Endothelial cell of umbilical vein (primary cell): ENCODE data around the gene CUL9. TPM values are rescaled to one million over a fixed set of nuclear protein-coding genes. Genes with fewer than 3 reads are reported as not detected.

Experiments used
- BruUV-seq: library from RNA; stranded (reverse); fragments of 400-500 nt; replicated peaks from 2 replicates; lab custom pipeline; 2021; lab: Mats Ljungman, UMichigan
- CTCF ChIA-PET: fragments of 300-600, 350-600 bp; sonication (Branson Sonifier 250); formaldehyde crosslinking; loops from one replicate; lab custom pipeline; 2021; ENCODE audit warnings: antibody characterized with exemption, inconsistent platforms; lab: Charles Lee
- POLR2A ChIA-PET: fragments of 300-600, 350-600 bp; sonication (Branson Sonifier 250); formaldehyde crosslinking; loops from one replicate; lab custom pipeline; 2021; ENCODE audit warnings: antibody characterized with exemption, inconsistent platforms; lab: Charles Lee
- DNase-seq: peaks from one replicate; pipeline ENCODE4 v3.0.0-alpha.2; 2011; ENCODE audit warnings: low read depth, low spot score
- FAIRE-seq: peaks from 2 replicates; lab custom pipeline; 2011; peaks lifted over from hg19 to GRCh38; lab: Jason Lieb, UNC
- H2AFZ ChIP-seq: 2 replicates; pipeline ENCODE4 v1.6.0; 2012; ENCODE audit warnings: low read depth, low read length, control low read depth, inconsistent platforms
- H3K27ac ChIP-seq: 2 replicates; pipeline ENCODE4 v1.5.1; 2011; ENCODE audit warnings: low read depth, mild to moderate bottlenecking, control low read depth, low read length, moderate library complexity; ENCODE audit not compliant: insufficient read depth
- H3K27me3 ChIP-seq, 2 experiments: 2 replicates each; pipeline versions ENCODE4 v1.6.0 to v1.6.1; 2011; ENCODE audit warnings: low read length in 2 of 2, mixed read lengths in 1 of 2; ENCODE audit not compliant: control insufficient read depth in 2 of 2, insufficient read depth in 2 of 2
- H3K36me3 ChIP-seq, 2 experiments: 2 replicates in 1 of 2; 3 replicates in 1 of 2; pipeline ENCODE4 v1.5.1; 2011; ENCODE audit warnings: low read length in 2 of 2, mild to moderate bottlenecking in 1 of 2, moderate library complexity in 1 of 2; ENCODE audit not compliant: control insufficient read depth in 2 of 2, insufficient read depth in 2 of 2; ENCODE audit errors: extremely low read depth in 1 of 2
- H3K4me1 ChIP-seq: 3 replicates; pipeline ENCODE4 v1.5.1; 2011; ENCODE audit warnings: mild to moderate bottlenecking, low read length; ENCODE audit not compliant: control insufficient read depth, insufficient read depth; ENCODE audit errors: extremely low read depth
- H3K4me2 ChIP-seq: 2 replicates; pipeline ENCODE4 v1.6.1; 2011; ENCODE audit warnings: low read length, control low read depth, mixed read lengths; ENCODE audit not compliant: insufficient read depth
- H3K4me3 ChIP-seq, 3 experiments: fragments of 200-600 bp in 1 of 3; sonication (generic), shearing (Covaris generic) in 1 of 3; replicated peaks in 1 of 3; 2 replicates each; pipeline ENCODE4 v1.5.1; 2011 to 2016; ENCODE audit warnings: control low read depth in 3 of 3, low read length in 3 of 3, mild to moderate bottlenecking in 2 of 3, inconsistent platforms in 1 of 3, low read depth in 1 of 3, moderate library complexity in 1 of 3; ENCODE audit not compliant: insufficient read depth in 1 of 3
- H3K79me2 ChIP-seq: 2 replicates; pipeline ENCODE4 v1.6.0; 2012; ENCODE audit warnings: low read length, inconsistent platforms; ENCODE audit not compliant: control insufficient read depth, insufficient read depth
- H3K9ac ChIP-seq: replicated peaks from 2 replicates; pipeline ENCODE3; 2011; ENCODE audit warnings: low read length, control low read depth; ENCODE audit not compliant: insufficient read depth; ENCODE audit errors: extremely low read depth
- H3K9me1 ChIP-seq: replicated peaks from 3 replicates; pipeline ENCODE4 v1.6.0; 2011; ENCODE audit warnings: mild to moderate bottlenecking, low read length; ENCODE audit not compliant: control insufficient read depth, insufficient read depth; ENCODE audit errors: extremely low read depth
- H3K9me3 ChIP-seq: replicated peaks from 2 replicates; pipeline ENCODE4 v1.5.1; 2012; ENCODE audit warnings: low read length, inconsistent platforms; ENCODE audit not compliant: control insufficient read depth, insufficient read depth
- H4K20me1 ChIP-seq: replicated peaks from 2 replicates; pipeline ENCODE3; 2011; ENCODE audit warnings: mild to moderate bottlenecking, low read length; ENCODE audit not compliant: control insufficient read depth, insufficient read depth; ENCODE audit errors: extremely low read depth
- EZH2 ChIP-seq: IDR thresholded peaks from 2 replicates; pipeline ENCODE4 v1.6.1; 2012; ENCODE audit warnings: borderline replicate concordance, low read depth, mild to moderate bottlenecking, moderate library complexity, low read length, inconsistent platforms; ENCODE audit not compliant: severe bottlenecking
- FOS ChIP-seq: IDR thresholded peaks from 2 replicates; pipeline ENCODE4 v1.6.1; 2011; ENCODE audit warnings: mild to moderate bottlenecking, low read length, moderate library complexity, borderline replicate concordance; ENCODE audit not compliant: insufficient read depth
- GATA2 ChIP-seq: IDR thresholded peaks from 2 replicates; pipeline ENCODE4 v1.7.0; 2011; ENCODE audit warnings: low read depth, mild to moderate bottlenecking, moderate library complexity, mixed read lengths, low read length; ENCODE audit not compliant: insufficient read length, insufficient read depth
- JUN ChIP-seq: IDR thresholded peaks from 2 replicates; pipeline ENCODE4 v1.6.1; 2011; ENCODE audit warnings: borderline replicate concordance, low read depth; ENCODE audit not compliant: insufficient read length, insufficient read depth
- MYC ChIP-seq: IDR thresholded peaks from one replicate; pipeline ENCODE4 v1.6.1; 2011; ENCODE audit warnings: mild to moderate bottlenecking, low read depth, low read length
- POLR2A ChIP-seq: IDR thresholded peaks from 2 replicates; pipeline ENCODE4 v1.6.1; 2012; ENCODE audit warnings: low read depth, mild to moderate bottlenecking, control low read depth, low read length
- POLR2AphosphoS5 ChIP-seq: IDR thresholded peaks from 2 replicates; pipeline ENCODE4 v1.6.1; 2012; ENCODE audit warnings: low read depth, mild to moderate bottlenecking, control low read depth, low read length, moderate library complexity; ENCODE audit not compliant: insufficient read depth
- dilution Hi-C: fragments of 300-500 bp; cut with MboI; formaldehyde crosslinking; loops from one replicate; pipeline ENCODE4 v1.15.0; 2019; ENCODE audit warnings: low sequenced_read_pairs; ENCODE audit not compliant: extremely low pct_ligation_motif_present
- intact Hi-C: fragments of 100-400 bp; cut with micrococcal nuclease; formaldehyde crosslinking; loops from one replicate; pipeline ENCODE4 v1.10.0; 2022
- polyA plus RNA-seq, 4 experiments: library from polyadenylated mRNA; depleted of rRNA in 3 of 4; stranded (reverse) in 3 of 4; unstranded in 1 of 4; fragments of >200 nt; gene quantifications; 2 replicates each; pipeline versions ENCODE4 v1.2.1 to v1.2.3, GENCODE V29; 2011 to 2012; ENCODE audit warnings: missing spikeins in 1 of 4
- total RNA-seq: library from RNA; stranded (reverse); gene quantifications from 2 replicates; pipeline ENCODE4 v1.2.3, GENCODE V29; 2021
- TF ChIP-seq, protein P1 (sequence below): IDR thresholded peaks from 2 replicates; pipeline ENCODE4 v1.6.1; 2011; ENCODE audit not compliant: insufficient read depth, insufficient read length
- TF ChIP-seq, protein P2 (sequence below), 2 donors: IDR thresholded peaks; 1 replicate in 1 of 2; 2 replicates in 1 of 2; pipeline ENCODE4 v1.5.1; 2011; ENCODE audit warnings: low read length in 2 of 2, mild to moderate bottlenecking in 2 of 2, moderate library complexity in 2 of 2, control low read depth in 1 of 2, inconsistent platforms in 1 of 2, low read depth in 1 of 2; ENCODE audit not compliant: insufficient read depth in 1 of 2; ENCODE audit errors: extremely low read depth in 1 of 2

CUL9 gene
- total and polyA plus RNA-seq, 2 donors (not counting 3 experiments of a cell fraction or from before 2014, with no cell fraction given), result 38.7 to 46.0 TPM

DNA sequence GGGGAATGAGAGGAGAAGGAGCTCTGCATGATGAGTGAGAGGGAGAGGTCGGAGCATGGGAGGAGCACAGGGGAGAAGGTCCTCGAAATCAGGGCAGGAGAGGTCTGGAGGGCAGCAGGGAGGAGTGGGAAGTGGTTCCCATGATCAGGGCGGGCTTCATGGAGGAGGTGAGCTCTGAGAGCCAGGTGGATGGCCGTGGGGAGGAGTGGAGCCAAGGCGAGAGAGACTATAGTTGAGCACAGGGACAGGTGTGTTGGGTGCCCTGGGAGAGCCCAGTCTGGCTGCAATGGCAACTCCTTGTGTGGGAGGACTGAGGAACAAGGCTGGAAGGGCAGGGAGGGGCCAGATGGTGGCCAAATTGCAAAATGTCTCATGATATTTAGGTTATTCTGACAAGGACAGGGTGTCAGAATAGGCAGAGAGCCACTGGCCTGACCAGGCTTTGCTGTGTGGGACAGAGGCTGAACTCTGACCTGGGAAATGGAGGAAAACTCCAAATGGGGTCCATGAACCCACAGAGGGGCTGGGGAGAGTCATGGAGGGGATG lies 82.7 kb downstream of the CUL9 start:
- intact Hi-C loops, result no loop called here
- FAIRE-seq, result no peak
- TF ChIP-seq, protein P1, sequence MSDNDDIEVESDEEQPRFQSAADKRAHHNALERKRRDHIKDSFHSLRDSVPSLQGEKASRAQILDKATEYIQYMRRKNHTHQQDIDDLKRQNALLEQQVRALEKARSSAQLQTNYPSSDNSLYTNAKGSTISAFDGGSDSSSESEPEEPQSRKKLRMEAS, result no peak
- TF ChIP-seq JUN, result no peak
- H3K27me3 ChIP-seq, result peaks cover 10 to 11% of the 10 kb centered on the region in 2 experiments
- H2AFZ ChIP-seq, result no peak overlapping the region
- dilution Hi-C loops, result no loop called here
- H3K79me2 ChIP-seq, result no peaks in the 10 kb centered on the region
- H3K27ac ChIP-seq, result no peak overlapping the region
- no peaks in the 10 kb centered on the region for H3K36me3 ChIP-seq
- DNase-seq, result no peak
- H3K4me2 ChIP-seq, result no peak overlapping the region
- BruUV-seq, result no TSS peak
- no peak overlapping the region for H3K9ac ChIP-seq
- H3K4me1 ChIP-seq, result no peaks in the 10 kb centered on the region
- H4K20me1 ChIP-seq, result no peaks in the 10 kb centered on the region
- CTCF ChIA-PET, result interaction anchor here (1.1 to 4.0 kb wide), 10 partner anchors 8 to 232 kb away, joined by 3 to 49 read pairs (median 7); partner anchors contain the start of genes DLK2, DNPH1 and ZNF318
- H3K4me3 ChIP-seq, result no peak overlapping the region
- POLR2A ChIA-PET, result no interaction called here
- H3K9me3 ChIP-seq, result no peaks in the 10 kb centered on the region
- no peaks in the 10 kb centered on the region for H3K9me1 ChIP-seq

DNA sequence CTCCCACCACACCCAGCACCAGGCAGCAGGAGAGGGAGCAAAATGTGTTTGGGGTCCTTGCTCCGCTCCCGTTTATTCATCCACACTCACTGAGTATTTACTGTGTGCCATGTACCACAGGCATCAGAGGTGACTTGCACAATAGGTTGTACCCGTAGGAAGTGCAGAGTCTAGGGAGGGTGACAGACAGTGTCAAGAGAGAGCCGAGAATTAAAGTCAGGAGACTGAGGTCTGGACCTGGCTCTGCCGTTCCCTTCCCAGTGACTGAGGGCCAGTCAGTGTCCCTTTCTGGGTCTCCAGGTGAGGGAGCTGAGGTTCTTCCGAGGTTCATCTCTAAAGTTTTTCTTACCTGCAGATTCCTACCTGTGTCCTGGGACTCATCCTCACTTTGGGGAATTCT lies 83.6 kb downstream of the CUL9 start:
- BruUV-seq, result no TSS peak

More for the DNA sequence above, 83.6 kb downstream of the CUL9 start:
- no peaks in the 10 kb centered on the region for H3K36me3 ChIP-seq
- dilution Hi-C loops, result no loop called here
- H3K79me2 ChIP-seq, result no peaks in the 10 kb centered on the region
- no peaks in the 10 kb centered on the region for H3K9me1 ChIP-seq
- no peak overlapping the region for H3K4me2 ChIP-seq
- H3K27me3 ChIP-seq, result peaks cover 14% of the 10 kb centered on the region in 2 experiments
- no peaks in the 10 kb centered on the region for H3K9me3 ChIP-seq
- intact Hi-C loops, result no loop called here
- ChIA-PET CTCF (interaction anchor here (0.7 kb wide), 1 partner anchor 68 kb away, joined by 4 read pairs; no protein-coding TSS in a partner anchor), POLR2A (no interaction called here)
- H4K20me1 ChIP-seq, result no peaks in the 10 kb centered on the region
- no peak overlapping the region for H2AFZ ChIP-seq
- TF ChIP-seq POLR2A, result no peak
- TF ChIP-seq MYC, result no peak
- TF ChIP-seq FOS, result no peak
- no peak for TF ChIP-seq EZH2
- TF ChIP-seq, protein P2, sequence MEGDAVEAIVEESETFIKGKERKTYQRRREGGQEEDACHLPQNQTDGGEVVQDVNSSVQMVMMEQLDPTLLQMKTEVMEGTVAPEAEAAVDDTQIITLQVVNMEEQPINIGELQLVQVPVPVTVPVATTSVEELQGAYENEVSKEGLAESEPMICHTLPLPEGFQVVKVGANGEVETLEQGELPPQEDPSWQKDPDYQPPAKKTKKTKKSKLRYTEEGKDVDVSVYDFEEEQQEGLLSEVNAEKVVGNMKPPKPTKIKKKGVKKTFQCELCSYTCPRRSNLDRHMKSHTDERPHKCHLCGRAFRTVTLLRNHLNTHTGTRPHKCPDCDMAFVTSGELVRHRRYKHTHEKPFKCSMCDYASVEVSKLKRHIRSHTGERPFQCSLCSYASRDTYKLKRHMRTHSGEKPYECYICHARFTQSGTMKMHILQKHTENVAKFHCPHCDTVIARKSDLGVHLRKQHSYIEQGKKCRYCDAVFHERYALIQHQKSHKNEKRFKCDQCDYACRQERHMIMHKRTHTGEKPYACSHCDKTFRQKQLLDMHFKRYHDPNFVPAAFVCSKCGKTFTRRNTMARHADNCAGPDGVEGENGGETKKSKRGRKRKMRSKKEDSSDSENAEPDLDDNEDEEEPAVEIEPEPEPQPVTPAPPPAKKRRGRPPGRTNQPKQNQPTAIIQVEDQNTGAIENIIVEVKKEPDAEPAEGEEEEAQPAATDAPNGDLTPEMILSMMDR (IDR thresholded peaks at IDR 0.05; ENCODE audit: extremely low read depth in 1 of 2, insufficient read depth in 1 of 2, low read depth in 1 of 2, low read length in 2 of 2), result no peak
- TF ChIP-seq, protein P1, result no peak
- no peak for TF ChIP-seq JUN
- TF ChIP-seq GATA2, result no peak
- no peak for TF ChIP-seq POLR2AphosphoS5
- no peak overlapping the region for H3K9ac ChIP-seq
- H3K4me3 ChIP-seq, result no peak overlapping the region
- no peaks in the 10 kb centered on the region for H3K4me1 ChIP-seq
- DNase-seq (no peak), FAIRE-seq (no peak)
- H3K27ac ChIP-seq, result no peak overlapping the region
